Measurements from ENCODE around the gene AHI1. TPM values are rescaled to one million over a fixed set of nuclear protein-coding genes. Genes with fewer than 3 reads are reported as not detected.

AHI1 gene
- polyA plus RNA-seq, 1 of the 3 experiments (the other 2 are of a cell fraction) = 7.3 TPM

GRCh38 chr6:135268740-135269139 is 228.8 kb downstream of the AHI1 start:
- 100% methylated on average over 3 of the region's 3 CpGs for WGBS (ENCODE audit: low lambda C conversion rate)
- no peak overlapping the region for H3K27ac ChIP-seq (ENCODE audit: low read depth in 2 of 2, low read length in 1 of 2)
- no peaks in the 10 kb centered on the region for H3K27me3 ChIP-seq (ENCODE audit: insufficient read depth)
- H3F3A ChIP-seq (replicated peaks; ENCODE audit: insufficient read depth) = no peaks in the 10 kb centered on the region
- ChIA-PET POLR2A (no interaction called here), CTCF (no interaction called here)
- H3K9ac ChIP-seq = no peak overlapping the region
- H3K36me3 ChIP-seq (replicated peaks in 1 of 2; ENCODE audit: control insufficient read depth in 1 of 2, insufficient read depth in 2 of 2, low read length in 1 of 2) = no peaks in the 10 kb centered on the region
- no peak overlapping the region for H3K4me2 ChIP-seq
- H3K4me1 ChIP-seq (ENCODE audit: control insufficient read depth in 1 of 2, insufficient read depth in 2 of 2, low read depth in 1 of 2, low read length in 1 of 2) = no peaks in the 10 kb centered on the region
- no peaks in the 10 kb centered on the region for H4K20me1 ChIP-seq (ENCODE audit: insufficient read depth)
- no peak overlapping the region for H2AFZ ChIP-seq (ENCODE audit: low read depth)
- H3K9me2 ChIP-seq = no peaks in the 10 kb centered on the region
- no peak overlapping the region for H3K4me3 ChIP-seq (ENCODE audit: low read depth in 2 of 2, low read length in 1 of 2)
- no peak for DNase-seq
- H3K79me2 ChIP-seq (ENCODE audit: insufficient read depth) = no peaks in the 10 kb centered on the region
- H3K9me3 ChIP-seq = no peaks in the 10 kb centered on the region
- TF ChIP-seq RCOR1 (IDR thresholded peaks at IDR 0.05; ENCODE audit: low read length) = no peak
- no peak for TF ChIP-seq SIN3A (IDR thresholded peaks at IDR 0.05; ENCODE audit: borderline replicate concordance, low read depth, low read length)
- TF ChIP-seq FOXM1 (IDR thresholded peaks at IDR 0.05; ENCODE audit: low read depth) = no peak
- TF ChIP-seq USF2 (IDR thresholded peaks at IDR 0.05; ENCODE audit: borderline replicate concordance, low read depth, low read length) = no peak
- TF ChIP-seq FOXJ3 (CRISPR knock-in tag; IDR thresholded peaks at IDR 0.05) = no peak
- TF ChIP-seq PBX3 (IDR thresholded peaks at IDR 0.05) = no peak
- no peak for TF ChIP-seq NFIC (IDR thresholded peaks at IDR 0.05; ENCODE audit: borderline replicate concordance)
- TF ChIP-seq EP300 (IDR thresholded peaks at IDR 0.05; ENCODE audit: borderline replicate concordance in 1 of 2, low read depth in 1 of 2, low read length in 1 of 2) = no peak

- Histone ChIP-seq H3K9ac (no peak overlapping the region), H3K4me1 (ENCODE audit: control insufficient read depth in 1 of 2, insufficient read depth in 2 of 2, low read depth in 1 of 2, low read length in 1 of 2) (no peaks in the 10 kb centered on the region), H3K9me3 (no peaks in the 10 kb centered on the region), H2AFZ (ENCODE audit: low read depth) (no peak overlapping the region), H3K36me3 (replicated peaks in 1 of 2; ENCODE audit: control insufficient read depth in 1 of 2, insufficient read depth in 2 of 2, low read length in 1 of 2) (no peaks in the 10 kb centered on the region), H3K4me2 (no peak overlapping the region), H3K9me2 (no peaks in the 10 kb centered on the region), H3F3A (replicated peaks; ENCODE audit: insufficient read depth) (no peaks in the 10 kb centered on the region), H3K27ac (ENCODE audit: low read depth in 2 of 2, low read length in 1 of 2) (no peak overlapping the region), H3K4me3 (ENCODE audit: low read depth in 2 of 2, low read length in 1 of 2) (no peak overlapping the region), H4K20me1 (ENCODE audit: insufficient read depth) (no peaks in the 10 kb centered on the region), H3K27me3 (ENCODE audit: insufficient read depth) (no peaks in the 10 kb centered on the region), H3K79me2 (ENCODE audit: insufficient read depth) (no peaks in the 10 kb centered on the region)
- CTCF ChIA-PET = no interaction called here
- WGBS (ENCODE audit: low lambda C conversion rate) = 73% methylated on average over 2 of the region's 3 CpGs
- POLR2A ChIA-PET = no interaction called here
- TF ChIP-seq IRF3 (IDR thresholded peaks at IDR 0.05; ENCODE audit: low read depth, low read length) = no peak
- no peak for TF ChIP-seq RXRA (IDR thresholded peaks at IDR 0.05; ENCODE audit: borderline replicate concordance, low read depth)
- TF ChIP-seq PBX3 (IDR thresholded peaks at IDR 0.05) = no peak
- no peak for DNase-seq
These were observed 229.3 kb downstream of the AHI1 start for GRCh38 chr6:135268263-135268662.
